Measurements from ENCODE around the gene UBE3C. TPM values are rescaled to one million over a fixed set of nuclear protein-coding genes. Genes with fewer than 3 reads are reported as not detected.
"Not testable (repeated sequence)": the region's sequence is repeated elsewhere in the genome, so short reads cannot be mapped to it uniquely, and the experiment has no call there.

The UBE3C gene
- total RNA-seq, 4 donors from 2014 or later: 55.5 to 76.1 (median 60.4) TPM

- no peak for TF ChIP-seq POLR2A (IDR thresholded peaks at IDR 0.05)
- TF ChIP-seq, protein P1, sequence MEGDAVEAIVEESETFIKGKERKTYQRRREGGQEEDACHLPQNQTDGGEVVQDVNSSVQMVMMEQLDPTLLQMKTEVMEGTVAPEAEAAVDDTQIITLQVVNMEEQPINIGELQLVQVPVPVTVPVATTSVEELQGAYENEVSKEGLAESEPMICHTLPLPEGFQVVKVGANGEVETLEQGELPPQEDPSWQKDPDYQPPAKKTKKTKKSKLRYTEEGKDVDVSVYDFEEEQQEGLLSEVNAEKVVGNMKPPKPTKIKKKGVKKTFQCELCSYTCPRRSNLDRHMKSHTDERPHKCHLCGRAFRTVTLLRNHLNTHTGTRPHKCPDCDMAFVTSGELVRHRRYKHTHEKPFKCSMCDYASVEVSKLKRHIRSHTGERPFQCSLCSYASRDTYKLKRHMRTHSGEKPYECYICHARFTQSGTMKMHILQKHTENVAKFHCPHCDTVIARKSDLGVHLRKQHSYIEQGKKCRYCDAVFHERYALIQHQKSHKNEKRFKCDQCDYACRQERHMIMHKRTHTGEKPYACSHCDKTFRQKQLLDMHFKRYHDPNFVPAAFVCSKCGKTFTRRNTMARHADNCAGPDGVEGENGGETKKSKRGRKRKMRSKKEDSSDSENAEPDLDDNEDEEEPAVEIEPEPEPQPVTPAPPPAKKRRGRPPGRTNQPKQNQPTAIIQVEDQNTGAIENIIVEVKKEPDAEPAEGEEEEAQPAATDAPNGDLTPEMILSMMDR (IDR thresholded peaks at IDR 0.05): no peak
- no peak overlapping the region for H3K4me3 ChIP-seq (ENCODE audit: low read depth, poor library complexity, severe bottlenecking)
- 42 to 43% methylated on average over 6 of the region's 6 CpGs for WGBS, 2 donors
- intact Hi-C loops (cut with DNase I; ENCODE audit: low total_unique reads): no loop called here
- no peak for DNase-seq (ENCODE audit: low spot score in 2 of 2)
These were observed 41.2 kb upstream of the UBE3C start for GRCh38 chr7:157097569-157097968.

- intact Hi-C loops (cut with DNase I; ENCODE audit: low total_unique reads); DNase-seq (ENCODE audit: low spot score in 2 of 2); H3K4me3 ChIP-seq (ENCODE audit: low read depth, poor library complexity, severe bottlenecking): not testable (repeated sequence)
- 89 to 95% methylated on average over 3 of the region's 3 CpGs for WGBS, 2 donors
These were observed 38.7 kb upstream of the UBE3C start for GRCh38 chr7:157100005-157100404.

DNA sequence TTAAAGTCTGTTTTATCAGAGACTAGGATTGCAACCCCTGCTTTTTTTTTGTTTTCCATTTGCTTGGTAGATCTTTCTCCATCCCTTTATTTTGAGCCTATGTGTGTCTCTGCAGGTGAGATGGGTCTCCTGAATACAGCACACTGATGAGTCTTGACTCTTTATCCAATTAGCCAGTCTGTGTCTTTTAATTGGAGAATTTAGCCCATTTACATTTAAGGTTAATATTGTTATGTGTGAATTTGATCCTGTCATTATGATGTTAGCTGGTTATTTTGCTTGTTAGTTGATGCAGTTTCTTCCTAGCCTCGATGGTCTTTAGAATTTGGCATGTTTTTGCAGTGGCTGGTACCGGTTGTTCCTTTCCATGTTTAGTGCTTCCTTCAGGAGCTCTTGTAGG lies 35.1 kb upstream of the UBE3C start:
- WGBS, 2 donors: 84 to 93% methylated on average over 2 of the region's 2 CpGs
- DNase-seq (ENCODE audit: low spot score in 2 of 2); H3K4me3 ChIP-seq (ENCODE audit: low read depth, poor library complexity, severe bottlenecking); intact Hi-C loops (cut with DNase I; ENCODE audit: low total_unique reads): not testable (repeated sequence)

- intact Hi-C loops (cut with DNase I; ENCODE audit: low total_unique reads): no loop called here
- WGBS, 2 donors: 87 to 94% methylated on average over 9 of the region's 9 CpGs
- TF ChIP-seq, protein P1 (IDR thresholded peaks at IDR 0.05): no peak
- no peak for TF ChIP-seq POLR2A (IDR thresholded peaks at IDR 0.05)
- H3K4me3 ChIP-seq (ENCODE audit: low read depth, poor library complexity, severe bottlenecking): no peak overlapping the region
- no peak for DNase-seq (ENCODE audit: low spot score in 2 of 2)
These were observed 27.4 kb upstream of the UBE3C start for GRCh38 chr7:157111311-157111710.

DNA sequence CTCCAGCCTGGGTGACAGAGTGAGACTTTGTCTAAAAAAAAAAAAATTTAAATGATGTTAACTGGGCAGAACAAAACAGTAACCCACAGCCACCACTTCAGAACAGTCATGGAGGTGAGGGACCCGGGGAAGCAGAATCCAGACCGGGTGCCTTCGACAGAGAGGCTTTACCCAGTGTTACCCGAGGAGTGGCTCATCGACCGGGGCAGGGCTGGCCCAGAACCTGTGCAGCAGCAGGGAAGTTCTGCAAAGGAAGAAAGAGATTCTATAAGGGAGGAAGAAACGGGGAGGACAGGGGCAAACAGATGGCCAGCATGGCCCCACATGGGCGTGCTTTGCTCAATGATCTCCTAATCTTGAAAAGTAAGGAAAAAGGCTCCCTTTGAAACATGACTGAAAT lies 26.0 kb upstream of the UBE3C start:
- intact Hi-C loops (cut with DNase I; ENCODE audit: low total_unique reads): no loop called here
- DNase-seq (ENCODE audit: low spot score in 2 of 2): no peak
- H3K4me3 ChIP-seq (ENCODE audit: low read depth, poor library complexity, severe bottlenecking): no peak overlapping the region
- no peak for TF ChIP-seq POLR2A (IDR thresholded peaks at IDR 0.05)
- TF ChIP-seq, protein P1 (IDR thresholded peaks at IDR 0.05): no peak
- 89 to 93% methylated on average over 8 of the region's 8 CpGs for WGBS, 2 donors

- no peak overlapping the region for H3K4me3 ChIP-seq (ENCODE audit: low read depth, poor library complexity, severe bottlenecking)
- no peak for DNase-seq (ENCODE audit: low spot score in 2 of 2)
- intact Hi-C loops (cut with DNase I; ENCODE audit: low total_unique reads): no loop called here
- WGBS, 2 donors: 66 to 77% methylated on average over 2 of the region's 2 CpGs
- no peak for TF ChIP-seq POLR2A (IDR thresholded peaks at IDR 0.05)
- TF ChIP-seq, protein P1 (IDR thresholded peaks at IDR 0.05): no peak
These were observed 25.1 kb upstream of the UBE3C start for GRCh38 chr7:157113607-157114006.

DNA sequence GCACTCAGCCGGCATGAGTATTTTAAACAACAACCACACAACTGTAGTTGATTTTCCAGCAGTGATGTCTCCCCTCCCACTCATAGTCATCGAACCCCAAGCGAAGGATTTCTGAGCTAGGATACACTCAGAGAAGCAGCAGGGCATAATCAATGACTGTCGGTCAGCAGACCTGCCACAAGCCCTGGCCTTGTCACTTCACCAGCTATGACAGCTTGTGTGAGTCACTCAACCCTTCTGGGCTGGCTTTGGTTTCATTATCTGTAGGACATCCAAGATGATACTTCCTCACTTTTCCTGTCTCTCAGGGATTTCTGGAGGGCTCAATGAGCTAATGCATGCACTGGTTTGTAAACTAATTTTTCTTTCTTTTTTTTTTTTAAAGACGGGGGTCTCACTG lies 22.0 kb upstream of the UBE3C start:
- DNase-seq (ENCODE audit: low spot score in 2 of 2): no peak
- TF ChIP-seq, protein P1 (IDR thresholded peaks at IDR 0.05): no peak
- no peak for TF ChIP-seq POLR2A (IDR thresholded peaks at IDR 0.05)
- no peak overlapping the region for H3K4me3 ChIP-seq (ENCODE audit: low read depth, poor library complexity, severe bottlenecking)
- WGBS, 2 donors: 93 to 94% methylated on average over 5 of the region's 5 CpGs
- intact Hi-C loops (cut with DNase I; ENCODE audit: low total_unique reads): no loop called here

Measured in lower leg skin (tissue), 4 donors.